Retinal pigment epithelial cell (primary cell): ENCODE measurements around the gene TMEM131.

Experiments used
- DNase-seq: peaks from one replicate; pipeline ENCODE4 v3.0.0-alpha.2; 2010; ENCODE audit warnings: low read depth
- H3K4me3 ChIP-seq: 2 replicates; pipeline ENCODE4 v1.5.1; 2011; ENCODE audit warnings: mild to moderate bottlenecking, low read length, control low read depth, moderate library complexity
- TF ChIP-seq, protein P1 (sequence below): conservative IDR thresholded peaks from 2 replicates; pipeline ENCODE4 v1.5.1; 2011; ENCODE audit warnings: low read depth, low read length, control low read depth, inconsistent platforms

TMEM131 gene

DNA sequence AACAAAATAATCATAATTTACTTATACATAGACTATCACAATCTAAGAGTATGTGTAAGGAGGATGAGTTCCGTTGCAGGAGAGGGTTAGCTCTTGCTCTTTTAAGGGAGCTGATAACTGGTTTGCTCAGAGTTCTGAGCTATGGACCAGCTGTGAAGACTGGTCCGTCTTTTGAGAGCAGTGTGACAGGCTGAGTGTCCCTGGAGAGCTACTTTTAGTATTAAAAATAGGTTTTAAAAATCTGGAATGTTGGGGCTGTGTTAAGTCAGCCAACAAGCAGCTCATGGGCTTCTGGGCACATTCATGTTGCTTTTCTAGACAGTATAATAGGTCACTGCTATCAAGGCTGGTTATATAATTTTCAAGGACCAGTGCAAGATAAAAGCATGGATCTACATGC, 41.5 kb upstream of the TMEM131 start:
- no peak overlapping the region for H3K4me3 ChIP-seq
- no peak for DNase-seq
- TF ChIP-seq, protein P1, sequence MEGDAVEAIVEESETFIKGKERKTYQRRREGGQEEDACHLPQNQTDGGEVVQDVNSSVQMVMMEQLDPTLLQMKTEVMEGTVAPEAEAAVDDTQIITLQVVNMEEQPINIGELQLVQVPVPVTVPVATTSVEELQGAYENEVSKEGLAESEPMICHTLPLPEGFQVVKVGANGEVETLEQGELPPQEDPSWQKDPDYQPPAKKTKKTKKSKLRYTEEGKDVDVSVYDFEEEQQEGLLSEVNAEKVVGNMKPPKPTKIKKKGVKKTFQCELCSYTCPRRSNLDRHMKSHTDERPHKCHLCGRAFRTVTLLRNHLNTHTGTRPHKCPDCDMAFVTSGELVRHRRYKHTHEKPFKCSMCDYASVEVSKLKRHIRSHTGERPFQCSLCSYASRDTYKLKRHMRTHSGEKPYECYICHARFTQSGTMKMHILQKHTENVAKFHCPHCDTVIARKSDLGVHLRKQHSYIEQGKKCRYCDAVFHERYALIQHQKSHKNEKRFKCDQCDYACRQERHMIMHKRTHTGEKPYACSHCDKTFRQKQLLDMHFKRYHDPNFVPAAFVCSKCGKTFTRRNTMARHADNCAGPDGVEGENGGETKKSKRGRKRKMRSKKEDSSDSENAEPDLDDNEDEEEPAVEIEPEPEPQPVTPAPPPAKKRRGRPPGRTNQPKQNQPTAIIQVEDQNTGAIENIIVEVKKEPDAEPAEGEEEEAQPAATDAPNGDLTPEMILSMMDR: no peak

DNA sequence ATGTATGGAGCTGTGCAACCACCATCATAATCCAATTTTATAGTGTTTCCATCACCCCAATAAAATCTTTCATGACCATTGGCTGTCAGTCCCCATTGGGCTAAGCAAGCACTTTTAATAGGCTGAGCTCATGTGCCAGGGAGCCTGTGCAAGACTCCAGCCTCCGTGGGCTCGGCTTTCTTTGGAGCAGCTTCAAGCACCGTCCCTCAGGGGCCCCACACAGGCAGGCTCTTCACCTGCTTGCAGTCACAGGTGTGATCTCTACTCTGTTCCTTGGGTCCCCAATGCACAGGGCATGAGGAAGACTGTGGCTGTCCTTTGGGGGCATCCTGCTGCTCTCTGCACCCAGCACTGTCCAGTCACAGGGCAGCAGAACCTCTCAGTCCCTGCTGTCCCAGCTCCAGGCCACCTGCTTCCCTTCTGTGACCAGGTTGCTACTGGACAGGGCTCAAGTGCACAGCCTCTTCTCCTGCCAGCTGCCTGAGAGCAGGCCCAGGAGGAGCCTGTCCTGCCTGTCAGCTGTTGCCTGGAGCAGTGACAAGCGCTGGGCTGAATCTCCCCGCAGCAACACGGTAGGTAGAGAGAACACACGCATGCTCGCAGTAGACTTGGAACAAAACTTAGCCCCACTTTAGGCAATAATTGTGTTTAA, 40.7 kb upstream of the TMEM131 start:
- no peak overlapping the region for H3K4me3 ChIP-seq
- TF ChIP-seq, protein P1: no peak
- no peak for DNase-seq

DNA sequence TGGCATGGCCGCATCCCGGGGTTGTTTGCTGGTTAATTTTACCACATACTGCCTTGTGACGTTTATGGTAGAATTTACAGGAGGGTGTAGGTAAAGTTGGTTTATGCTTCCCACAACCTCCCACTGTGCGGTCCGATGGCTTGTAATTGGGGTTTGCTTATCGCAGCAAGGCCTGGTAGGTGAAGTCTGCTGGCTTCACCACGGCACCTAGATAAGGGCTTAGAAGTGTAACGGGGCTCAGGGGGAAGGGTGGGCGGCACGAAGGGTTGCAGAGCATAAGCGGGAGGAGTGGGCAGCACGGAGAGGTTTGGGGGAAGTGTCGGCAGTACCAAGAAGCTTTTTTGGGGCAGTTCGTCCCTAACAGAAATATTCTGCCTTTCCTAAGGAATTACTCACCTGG, 39.0 kb upstream of the TMEM131 start:
- TF ChIP-seq, protein P1: no peak
- DNase-seq: no peak
- no peak overlapping the region for H3K4me3 ChIP-seq

DNA sequence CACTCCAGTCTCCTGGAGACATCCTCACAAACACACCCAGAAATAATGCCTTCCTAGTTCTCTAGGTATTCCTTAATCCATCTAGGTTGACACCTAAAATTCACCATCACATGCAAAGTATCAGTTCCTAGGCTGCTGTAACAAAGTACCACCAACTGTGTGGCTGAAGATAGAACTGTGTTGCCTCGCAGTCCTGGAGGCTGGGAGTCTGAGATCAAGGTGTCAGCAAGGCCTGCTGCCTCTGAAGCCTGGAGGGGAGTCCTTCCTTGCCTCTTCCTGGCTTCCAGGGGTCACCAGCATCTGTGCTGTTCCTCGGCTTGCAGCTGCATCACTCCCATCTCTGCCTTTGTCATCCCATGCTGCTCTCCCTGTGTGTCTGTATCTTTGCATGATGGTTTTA, 36.3 kb upstream of the TMEM131 start:
- H3K4me3 ChIP-seq: no peak overlapping the region
- TF ChIP-seq, protein P1: no peak
- no peak for DNase-seq

DNA sequence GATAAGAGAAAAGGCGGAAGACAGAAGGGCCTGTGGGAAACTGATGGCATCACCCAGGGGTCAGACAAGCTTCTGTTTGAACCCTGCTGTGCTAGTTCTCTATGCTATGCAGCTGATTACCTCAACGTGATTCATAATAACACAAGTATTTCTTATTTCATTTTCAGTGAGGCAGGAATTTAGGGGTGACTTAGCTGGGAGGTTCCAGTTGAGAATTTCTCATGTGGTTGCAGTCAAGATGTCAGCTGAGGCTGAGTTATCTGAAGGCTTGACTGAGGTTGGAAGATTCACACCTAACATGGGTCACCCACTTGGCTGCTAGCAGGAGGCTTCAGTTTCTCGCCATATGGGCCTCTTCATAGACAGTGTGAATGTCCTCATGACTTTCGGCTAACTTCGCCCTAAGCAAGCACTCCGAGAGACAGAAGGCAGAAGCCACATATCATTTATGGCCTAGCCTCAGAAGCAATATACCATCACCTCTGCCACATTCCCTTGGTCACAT, 34.0 kb upstream of the TMEM131 start:
- TF ChIP-seq, protein P1: no peak
- no peak overlapping the region for H3K4me3 ChIP-seq
- no peak for DNase-seq

DNA sequence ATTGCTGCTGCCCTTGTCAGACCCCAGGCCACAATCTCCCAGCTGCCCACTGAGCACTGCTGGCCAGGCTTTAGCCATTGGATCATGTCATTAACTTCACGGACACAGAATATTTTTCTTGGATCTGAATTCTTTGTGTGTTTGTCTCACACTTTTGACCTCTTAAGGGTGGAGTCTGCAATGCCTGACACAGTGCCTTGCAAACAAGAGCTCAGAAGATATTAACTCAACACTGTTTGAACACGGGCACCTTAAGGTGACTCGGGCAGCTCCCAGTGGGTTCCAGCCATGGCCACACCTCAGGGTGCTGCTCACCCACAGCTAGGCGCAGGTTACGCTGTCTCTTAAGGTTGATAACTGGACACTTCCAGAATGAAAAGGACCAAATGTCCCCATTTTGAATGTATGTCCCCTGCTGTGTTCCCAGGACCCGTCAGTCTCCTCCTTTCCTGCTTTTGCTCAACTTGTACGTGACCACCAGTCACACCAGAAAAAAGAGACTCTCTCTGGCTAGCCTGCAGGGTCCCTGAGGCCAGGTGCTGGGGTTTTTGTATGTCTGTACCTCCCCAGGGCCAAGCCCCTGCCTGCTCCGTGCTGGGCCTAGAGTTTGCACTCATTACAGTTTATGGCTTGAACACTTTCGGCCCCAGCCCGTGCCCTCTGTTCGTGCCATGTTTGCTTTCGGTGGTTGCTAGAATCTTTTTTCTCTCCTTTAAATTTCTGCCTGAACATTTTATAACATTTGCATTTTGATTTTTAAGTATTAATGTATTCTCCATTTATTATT, 33.4 kb upstream of the TMEM131 start:
- TF ChIP-seq, protein P1: no peak
- DNase-seq: no peak

More for the DNA sequence above, 33.4 kb upstream of the TMEM131 start:
- no peak overlapping the region for H3K4me3 ChIP-seq
